GM10266 (cell line): Measurements from ENCODE around the gene KRT72.

Source experiments
- DNase-seq: peaks from one replicate; pipeline ENCODE4 v3.0.0; 2012; ENCODE audit errors: extremely low spot score
- TF ChIP-seq, protein P1 (sequence below): IDR thresholded peaks from 2 replicates; pipeline ENCODE4 v1.5.1; 2012; ENCODE audit warnings: mild to moderate bottlenecking, low read depth; ENCODE audit not compliant: control insufficient read depth, insufficient read depth; ENCODE audit errors: missing control alignments

The KRT72 gene

GRCh38 chr12:52579468-52580465, 21.5 kb downstream of the KRT72 start:
- no peak for DNase-seq
- TF ChIP-seq, protein P1, sequence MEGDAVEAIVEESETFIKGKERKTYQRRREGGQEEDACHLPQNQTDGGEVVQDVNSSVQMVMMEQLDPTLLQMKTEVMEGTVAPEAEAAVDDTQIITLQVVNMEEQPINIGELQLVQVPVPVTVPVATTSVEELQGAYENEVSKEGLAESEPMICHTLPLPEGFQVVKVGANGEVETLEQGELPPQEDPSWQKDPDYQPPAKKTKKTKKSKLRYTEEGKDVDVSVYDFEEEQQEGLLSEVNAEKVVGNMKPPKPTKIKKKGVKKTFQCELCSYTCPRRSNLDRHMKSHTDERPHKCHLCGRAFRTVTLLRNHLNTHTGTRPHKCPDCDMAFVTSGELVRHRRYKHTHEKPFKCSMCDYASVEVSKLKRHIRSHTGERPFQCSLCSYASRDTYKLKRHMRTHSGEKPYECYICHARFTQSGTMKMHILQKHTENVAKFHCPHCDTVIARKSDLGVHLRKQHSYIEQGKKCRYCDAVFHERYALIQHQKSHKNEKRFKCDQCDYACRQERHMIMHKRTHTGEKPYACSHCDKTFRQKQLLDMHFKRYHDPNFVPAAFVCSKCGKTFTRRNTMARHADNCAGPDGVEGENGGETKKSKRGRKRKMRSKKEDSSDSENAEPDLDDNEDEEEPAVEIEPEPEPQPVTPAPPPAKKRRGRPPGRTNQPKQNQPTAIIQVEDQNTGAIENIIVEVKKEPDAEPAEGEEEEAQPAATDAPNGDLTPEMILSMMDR: no peak

DNA sequence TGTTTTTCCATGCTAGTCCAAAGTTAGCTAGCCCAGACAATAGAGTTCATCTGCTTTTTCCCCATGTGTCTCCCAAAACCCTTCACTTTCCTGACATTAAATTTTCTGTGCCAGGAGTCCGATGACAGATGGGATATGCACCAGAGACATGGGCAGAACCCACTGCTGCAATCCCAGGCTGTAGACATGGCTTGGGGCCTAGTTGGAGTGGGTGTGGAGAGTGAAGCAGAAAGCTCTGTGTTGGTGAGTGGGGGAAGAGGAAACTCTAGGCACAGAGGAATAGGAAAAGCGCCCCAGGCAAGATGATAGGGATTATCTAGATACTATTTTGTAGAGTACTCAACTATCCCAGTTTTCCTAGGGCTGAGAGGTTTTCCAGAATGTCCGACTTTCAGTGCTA, 22.8 kb downstream of the KRT72 start:
- no peak for DNase-seq
- TF ChIP-seq, protein P1: no peak

- TF ChIP-seq, protein P1: no peak
- no peak for DNase-seq
Measured at GRCh38 chr12:52577316-52577715, 23.9 kb downstream of the KRT72 start.

DNA sequence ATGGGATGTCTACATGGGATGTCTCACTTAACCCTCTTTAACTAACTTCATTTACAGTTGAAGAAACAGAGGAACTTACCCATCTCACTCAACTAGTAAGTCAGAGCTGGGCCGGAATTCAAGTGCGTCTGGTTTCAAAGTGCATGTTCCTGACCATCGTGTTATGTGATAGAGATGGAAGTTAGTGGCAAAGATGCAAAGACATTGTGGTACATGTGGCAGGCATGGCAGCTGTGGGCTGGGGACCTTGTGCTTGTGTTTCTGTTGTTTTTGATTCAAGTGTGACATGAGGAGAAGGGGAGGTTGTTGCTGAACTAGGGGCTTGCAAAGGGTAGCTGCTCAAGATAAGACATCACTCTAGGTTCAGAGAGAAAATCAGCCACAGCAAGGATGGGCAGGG, 25.3 kb downstream of the KRT72 start:
- TF ChIP-seq, protein P1: no peak
- no peak for DNase-seq

GRCh38 chr12:52575256-52575655, 26.0 kb downstream of the KRT72 start:
- TF ChIP-seq, protein P1: no peak

DNA sequence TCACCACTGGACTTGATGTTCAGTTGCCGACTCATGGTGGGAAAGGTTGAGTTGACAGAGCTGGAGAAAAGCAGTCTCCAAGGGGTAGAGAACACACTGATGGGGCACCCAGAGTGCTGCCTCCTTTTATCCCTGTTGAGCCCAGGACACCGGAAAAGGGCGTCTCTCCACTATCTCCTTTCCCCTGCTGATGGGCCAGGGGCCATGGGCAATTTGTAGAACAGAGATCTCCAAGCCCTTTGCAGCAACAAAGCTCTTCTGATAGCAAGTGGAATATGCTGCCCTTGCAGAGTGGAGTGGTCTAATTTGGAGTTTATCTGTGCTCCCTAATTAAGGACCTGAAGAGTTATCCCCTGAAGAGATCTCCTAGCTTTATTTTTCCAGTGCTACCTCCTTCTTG, 27.5 kb downstream of the KRT72 start, which contains the start of gene KRT74:
Gene KRT74 (minus strand): TSS at position 101 of the 400 bp plus-strand sequence. CDS start 66 bp downstream, at position 35.
- DNase-seq: no peak
- TF ChIP-seq, protein P1: no peak

More at GRCh38 chr12:52575256-52575655, 26.0 kb downstream of the KRT72 start:
- DNase-seq: no peak

DNA sequence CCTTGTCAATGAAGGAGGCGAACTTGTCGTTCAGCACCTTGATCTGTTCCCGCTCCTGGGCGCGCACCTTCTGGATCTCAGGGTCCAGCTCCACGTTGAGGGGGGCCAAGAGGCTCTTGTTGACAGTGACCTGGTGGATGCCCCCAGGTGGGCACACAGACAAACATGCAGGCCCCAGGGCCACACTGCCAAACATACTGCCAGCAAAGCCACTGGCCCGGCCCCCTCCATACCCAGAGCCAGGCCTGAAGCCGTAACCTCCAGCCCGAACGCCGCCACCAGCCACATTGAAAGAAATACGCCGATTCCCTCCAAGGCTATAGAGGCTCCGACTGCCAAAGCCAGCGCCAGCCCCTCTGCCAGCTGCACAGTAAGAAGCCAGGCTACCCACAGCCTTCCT, 28.0 kb downstream of the KRT72 start:
- TF ChIP-seq, protein P1: no peak

More for the DNA sequence above, 28.0 kb downstream of the KRT72 start:
- DNase-seq: no peak
